Activated T-cell treated with anti-CD3 and anti-CD28 coated beads, Interleukin-2, amount 50 U/mL, for 72 hours (primary cell): ENCODE results near the gene RIPK3. TPM values are rescaled to one million over a fixed set of nuclear protein-coding genes. Genes with fewer than 3 reads are reported as not detected.
"Not testable (repeated sequence)": the region's sequence is repeated elsewhere in the genome, so short reads cannot be mapped to it uniquely, and the experiment has no call there.

Experiments used
- ATAC-seq, 2 donors: fragments of 150-1000 bp; cut with Tn5 transposase; replicated peaks in 1 of 2; 2 replicates each; pipeline ENCODE4 v1.10.0; 2021; ENCODE audit warnings: moderate library complexity in 2 of 2, mild to moderate bottlenecking in 1 of 2
- DNase-seq, 2 donors: peaks; one replicate each; pipeline ENCODE4 v3.0.0; 2021 to 2022; ENCODE audit warnings: mixed read lengths in 1 of 2
- H3K27ac Mint-ChIP-seq: one replicate; pipeline ENCODE4 v1.8.0; 2022; ENCODE audit warnings: mild to moderate bottlenecking, moderate library complexity, mixed read lengths
- H3K27me3 Mint-ChIP-seq: one replicate; pipeline ENCODE4 v1.8.0; 2022; ENCODE audit warnings: low read depth, mixed read lengths
- H3K36me3 Mint-ChIP-seq, 2 donors: one replicate each; pipeline ENCODE4 v1.8.0; 2022; ENCODE audit warnings: mixed read lengths in 2 of 2, mild to moderate bottlenecking in 1 of 2; ENCODE audit not compliant: insufficient read depth in 2 of 2
- H3K4me1 Mint-ChIP-seq: one replicate; pipeline ENCODE4 v1.8.0; 2022; ENCODE audit warnings: low read depth, mixed read lengths
- H3K4me3 Mint-ChIP-seq, 2 donors: one replicate each; pipeline ENCODE4 v1.8.0; 2022; ENCODE audit warnings: mild to moderate bottlenecking in 2 of 2, mixed read lengths in 2 of 2, moderate library complexity in 2 of 2
- H3K9me3 Mint-ChIP-seq, 2 donors: one replicate each; pipeline ENCODE4 v1.8.0; 2022; ENCODE audit warnings: mixed read lengths in 2 of 2
- total RNA-seq, 2 donors: library from RNA; stranded (reverse); gene quantifications; one replicate each; pipeline ENCODE4 v1.2.3, GENCODE V29; 2022

The RIPK3 gene
- total RNA-seq, 2 donors from 2014 or later = 11.0 to 18.6 TPM

DNA sequence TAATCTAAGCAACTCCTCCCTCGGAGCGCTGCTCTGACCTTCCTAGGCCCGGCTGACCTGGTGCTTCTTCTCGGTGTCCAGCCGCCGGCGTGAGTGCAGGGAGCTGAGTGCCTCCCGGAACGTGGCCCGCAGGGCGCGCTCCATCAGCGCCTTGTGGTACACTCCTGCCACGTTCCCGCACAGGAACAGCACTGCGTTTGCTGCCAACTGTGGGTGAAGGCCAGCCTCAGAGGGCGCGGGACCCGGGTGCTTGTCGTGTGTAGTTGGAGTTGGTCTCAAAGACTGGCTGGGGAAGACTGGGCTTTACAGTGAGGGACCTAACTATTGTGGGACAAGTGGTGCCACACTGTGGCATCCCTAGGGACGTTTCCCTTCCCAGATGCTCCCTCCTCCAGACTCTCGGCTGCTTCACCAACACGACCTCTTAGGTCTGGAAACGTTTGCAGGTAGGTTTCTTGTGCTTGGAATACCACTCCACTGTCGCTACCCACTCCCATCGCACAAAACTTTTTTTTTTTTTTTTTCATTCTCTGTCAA, 8.0 kb downstream of the RIPK3 start:
- H3K4me3 Mint-ChIP-seq = peak overlapping the region; percentile 83 to 86
- DNase-seq = no peak
- peak in 1 of 2 donors; percentile 3 for ATAC-seq
- H3K4me1 Mint-ChIP-seq = peaks cover 54% of the 10 kb centered on the region
- peaks cover 30% of the 10 kb centered on the region for H3K27me3 Mint-ChIP-seq
- peak overlapping the region; percentile 17 for H3K27ac Mint-ChIP-seq
- peaks cover 0 to 2% of the 10 kb centered on the region in 2 donors for H3K36me3 Mint-ChIP-seq
- H3K9me3 Mint-ChIP-seq = no peaks in the 10 kb centered on the region

DNA sequence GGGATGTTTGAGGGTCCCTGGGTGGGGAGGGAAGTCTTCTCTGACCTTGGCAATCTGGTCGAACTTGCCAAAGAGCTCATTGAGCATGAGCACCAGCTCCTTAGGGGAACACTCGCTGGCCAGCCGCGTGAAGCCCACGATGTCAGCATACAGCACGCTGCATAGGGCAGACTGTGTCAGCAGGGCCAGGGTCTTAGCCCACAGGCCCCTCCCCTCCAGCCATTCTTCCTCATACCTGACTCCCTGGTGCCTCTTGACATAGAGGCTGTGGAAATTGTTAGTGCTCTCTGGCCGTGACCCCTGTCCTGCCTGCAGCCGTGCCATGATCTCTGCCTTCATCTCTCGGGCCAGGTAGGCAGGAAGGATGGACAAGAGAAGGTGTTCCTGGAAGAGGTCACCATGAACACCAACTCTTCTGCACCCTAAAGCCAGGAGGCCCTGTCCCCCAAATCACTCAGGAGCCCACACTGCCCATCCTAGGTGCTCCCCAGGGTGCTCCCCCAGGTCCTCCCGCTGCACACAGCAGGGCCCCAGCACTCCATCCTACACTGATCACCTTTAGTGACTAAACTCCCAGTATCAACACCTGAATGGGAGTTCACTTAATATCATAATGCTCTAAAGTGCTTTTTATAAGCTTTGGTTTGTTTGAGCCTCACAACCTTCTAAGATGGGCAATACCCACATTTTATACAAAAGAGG, 8.7 kb downstream of the RIPK3 start:
- H3K27ac Mint-ChIP-seq = no peak overlapping the region
- peaks cover 30% of the 10 kb centered on the region for H3K27me3 Mint-ChIP-seq
- no peaks in the 10 kb centered on the region for H3K9me3 Mint-ChIP-seq
- ATAC-seq (no peak), DNase-seq (no peak)
- H3K4me1 Mint-ChIP-seq = peaks cover 54% of the 10 kb centered on the region
- no peak overlapping the region for H3K4me3 Mint-ChIP-seq
- H3K36me3 Mint-ChIP-seq = no peaks in the 10 kb centered on the region

GRCh38 chr14:24329736-24330135, 10.1 kb downstream of the RIPK3 start:
- H3K36me3 Mint-ChIP-seq = no peaks in the 10 kb centered on the region
- H3K27ac Mint-ChIP-seq = no peak overlapping the region
- H3K4me1 Mint-ChIP-seq = peaks cover 47% of the 10 kb centered on the region
- no peaks in the 10 kb centered on the region for H3K9me3 Mint-ChIP-seq
- no peak overlapping the region for H3K4me3 Mint-ChIP-seq
- peak; percentile 45 to 57 for ATAC-seq
- H3K27me3 Mint-ChIP-seq = peaks cover 21% of the 10 kb centered on the region
- DNase-seq = peak; percentile 67 to 72

DNA sequence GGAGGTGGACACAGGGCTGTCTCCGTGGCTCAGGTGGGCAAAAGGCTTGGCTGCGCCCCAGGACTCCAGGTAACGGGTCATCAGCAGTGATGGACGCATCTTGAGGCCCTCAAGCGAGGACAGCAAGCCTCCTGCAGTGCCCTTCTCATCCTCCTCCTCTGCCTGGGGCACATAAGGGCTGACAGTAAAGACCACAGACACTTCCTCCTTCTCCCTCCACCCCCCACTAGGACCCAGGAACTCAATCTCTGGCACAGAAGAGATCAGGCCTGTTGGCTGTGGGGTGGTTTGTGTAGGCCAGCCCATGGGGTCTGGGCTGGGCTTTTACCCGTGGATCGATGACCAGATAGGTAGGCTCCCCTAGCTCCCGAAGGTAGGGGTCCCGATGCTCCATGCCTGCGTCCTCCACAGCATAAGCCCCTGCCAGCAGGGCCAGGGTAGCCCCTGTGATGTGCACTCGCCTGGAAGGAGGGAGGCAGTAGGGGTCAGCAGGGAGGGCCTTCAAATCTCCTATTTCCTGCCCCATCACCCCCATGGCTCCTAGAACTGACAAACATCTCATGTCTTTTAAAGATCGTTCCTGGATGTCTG, 10.6 kb downstream of the RIPK3 start:
- Mint-ChIP-seq H3K9me3 (no peaks in the 10 kb centered on the region), H3K36me3 (no peaks in the 10 kb centered on the region), H3K4me3 (no peak overlapping the region), H3K4me1 (peaks cover 41% of the 10 kb centered on the region), H3K27me3 (peaks cover 20% of the 10 kb centered on the region), H3K27ac (no peak overlapping the region)
- no peak for ATAC-seq
- no peak for DNase-seq

GRCh38 chr14:24327914-24328313, 11.9 kb downstream of the RIPK3 start:
- H3K9me3 Mint-ChIP-seq, H3K4me3 Mint-ChIP-seq, H3K27ac Mint-ChIP-seq, H3K36me3 Mint-ChIP-seq, ATAC-seq, DNase-seq: not testable (repeated sequence)
- H3K4me1 Mint-ChIP-seq = peaks cover 31% of the 10 kb centered on the region
- peaks cover 15% of the 10 kb centered on the region for H3K27me3 Mint-ChIP-seq

DNA sequence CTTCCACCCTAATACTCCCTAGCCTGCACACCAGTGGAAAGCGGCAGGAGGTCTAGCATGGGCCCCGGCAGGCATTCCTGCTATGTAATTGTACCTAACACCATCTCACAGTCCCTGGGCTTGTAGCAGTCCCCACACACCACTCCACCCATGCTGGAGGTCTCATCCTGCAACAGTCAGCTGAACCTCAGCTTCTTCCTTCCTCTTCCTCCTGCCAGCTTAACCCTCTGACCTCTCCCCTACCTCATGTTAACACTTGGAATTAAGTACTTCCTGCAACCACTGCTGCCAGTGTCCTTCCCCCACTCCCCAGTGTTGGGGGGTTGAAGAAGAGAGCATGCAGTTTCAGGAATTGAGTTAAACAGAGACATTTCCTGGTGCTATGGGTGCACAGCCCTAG, 12.5 kb downstream of the RIPK3 start:
- H3K4me3 Mint-ChIP-seq = no peak overlapping the region

DNA sequence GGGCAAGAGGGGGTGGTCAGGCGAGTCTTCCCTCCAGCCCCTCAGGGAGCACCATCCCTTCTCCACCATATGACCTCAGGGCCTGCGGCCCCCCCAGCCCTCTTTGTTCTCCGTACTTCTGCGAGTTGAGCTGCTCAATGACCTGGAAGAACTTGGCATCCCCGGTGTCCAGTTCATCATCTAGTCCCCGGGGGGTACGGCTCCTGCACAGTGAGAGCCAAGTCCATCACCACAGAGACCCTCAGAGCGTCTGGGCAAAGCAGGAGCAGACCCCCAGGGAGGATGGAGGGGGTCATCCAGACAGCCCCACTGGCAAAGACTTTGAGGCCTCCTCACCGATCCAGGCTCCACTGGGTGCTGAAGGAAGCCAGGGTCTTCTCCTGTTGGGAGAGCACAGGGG, 13.8 kb downstream of the RIPK3 start:
- H3K27ac Mint-ChIP-seq = no peak overlapping the region
- H3K27me3 Mint-ChIP-seq = peaks cover 2% of the 10 kb centered on the region
- H3K4me3 Mint-ChIP-seq = no peak overlapping the region
- H3K9me3 Mint-ChIP-seq = no peaks in the 10 kb centered on the region
- ATAC-seq (no peak), DNase-seq (no peak)
- peaks cover 22% of the 10 kb centered on the region for H3K4me1 Mint-ChIP-seq
- H3K36me3 Mint-ChIP-seq = no peaks in the 10 kb centered on the region

More for the DNA sequence above, 12.5 kb downstream of the RIPK3 start:
- H3K4me1 Mint-ChIP-seq = peaks cover 28% of the 10 kb centered on the region
- no peak overlapping the region for H3K27ac Mint-ChIP-seq
- no peak for DNase-seq
- peaks cover 11% of the 10 kb centered on the region for H3K27me3 Mint-ChIP-seq
- no peaks in the 10 kb centered on the region for H3K36me3 Mint-ChIP-seq
- no peak for ATAC-seq
- H3K9me3 Mint-ChIP-seq = no peaks in the 10 kb centered on the region

DNA sequence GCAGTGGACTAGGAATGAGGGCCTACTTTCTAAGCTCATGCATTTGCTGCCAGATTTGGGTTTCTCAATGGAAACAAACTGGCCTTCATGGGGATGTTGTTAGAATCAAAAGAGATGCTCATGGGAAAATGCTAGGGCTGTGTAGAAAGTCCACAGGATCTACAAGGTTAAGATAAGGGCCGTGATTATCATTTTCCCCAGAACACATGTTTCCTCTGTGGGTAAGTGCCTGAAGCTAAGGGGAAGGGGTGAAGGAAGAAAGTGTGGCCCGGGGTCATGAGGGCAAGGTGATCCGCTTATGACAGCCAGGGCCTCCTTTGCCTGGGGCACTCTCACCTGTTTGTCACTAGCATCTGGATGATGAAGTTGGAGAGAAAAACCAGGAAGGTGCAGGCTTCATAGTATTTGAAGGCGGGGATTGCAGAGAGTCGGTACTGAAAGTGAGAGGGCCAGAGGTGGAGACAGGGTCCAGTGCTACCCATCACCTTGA, 14.7 kb downstream of the RIPK3 start:
- Mint-ChIP-seq H3K9me3 (no peaks in the 10 kb centered on the region), H3K4me1 (peaks cover 21% of the 10 kb centered on the region), H3K27ac (no peak overlapping the region), H3K27me3 (no peaks in the 10 kb centered on the region), H3K4me3 (no peak overlapping the region), H3K36me3 (no peaks in the 10 kb centered on the region)
- no peak for ATAC-seq
- DNase-seq = no peak

DNA sequence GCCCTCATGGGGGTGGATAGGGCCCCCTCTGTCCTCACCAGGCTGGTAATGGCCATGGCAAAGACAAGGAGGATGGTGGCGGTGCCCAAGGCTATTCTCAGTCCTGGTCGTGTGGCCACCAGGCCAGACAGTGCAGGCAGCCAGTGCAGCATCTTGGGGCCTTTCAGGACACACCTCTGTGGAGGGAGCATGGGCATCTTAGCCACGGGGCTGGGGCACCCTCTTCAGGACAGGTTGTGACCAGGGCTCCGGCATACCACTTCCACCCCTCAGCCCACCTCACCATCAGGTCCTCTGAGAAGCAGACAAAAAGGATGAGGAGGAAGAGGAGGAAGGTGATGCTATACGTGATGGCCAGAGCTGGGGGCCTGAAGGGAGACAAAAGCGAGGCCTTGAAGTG, 15.8 kb downstream of the RIPK3 start:
- no peak overlapping the region for H3K27ac Mint-ChIP-seq
- H3K36me3 Mint-ChIP-seq = no peaks in the 10 kb centered on the region
- peaks cover 11% of the 10 kb centered on the region for H3K4me1 Mint-ChIP-seq
- DNase-seq = no peak
- no peak for ATAC-seq
- H3K27me3 Mint-ChIP-seq = peaks cover 6% of the 10 kb centered on the region
- no peaks in the 10 kb centered on the region for H3K9me3 Mint-ChIP-seq
- no peak overlapping the region for H3K4me3 Mint-ChIP-seq

GRCh38 chr14:24323341-24323740, 16.4 kb downstream of the RIPK3 start:
- Mint-ChIP-seq H3K27ac (no peak overlapping the region), H3K4me1 (peaks cover 6% of the 10 kb centered on the region), H3K9me3 (no peaks in the 10 kb centered on the region), H3K36me3 (no peaks in the 10 kb centered on the region), H3K27me3 (peaks cover 6% of the 10 kb centered on the region), H3K4me3 (no peak overlapping the region)
- no peak for ATAC-seq
- DNase-seq = no peak

GRCh38 chr14:24322672-24323071, 17.1 kb downstream of the RIPK3 start:
- Mint-ChIP-seq H3K4me1 (peaks cover 9% of the 10 kb centered on the region), H3K4me3 (no peak overlapping the region), H3K36me3 (no peaks in the 10 kb centered on the region), H3K27ac (no peak overlapping the region), H3K9me3 (no peaks in the 10 kb centered on the region), H3K27me3 (peaks cover 6% of the 10 kb centered on the region)
- no peak for ATAC-seq
- DNase-seq = no peak

DNA sequence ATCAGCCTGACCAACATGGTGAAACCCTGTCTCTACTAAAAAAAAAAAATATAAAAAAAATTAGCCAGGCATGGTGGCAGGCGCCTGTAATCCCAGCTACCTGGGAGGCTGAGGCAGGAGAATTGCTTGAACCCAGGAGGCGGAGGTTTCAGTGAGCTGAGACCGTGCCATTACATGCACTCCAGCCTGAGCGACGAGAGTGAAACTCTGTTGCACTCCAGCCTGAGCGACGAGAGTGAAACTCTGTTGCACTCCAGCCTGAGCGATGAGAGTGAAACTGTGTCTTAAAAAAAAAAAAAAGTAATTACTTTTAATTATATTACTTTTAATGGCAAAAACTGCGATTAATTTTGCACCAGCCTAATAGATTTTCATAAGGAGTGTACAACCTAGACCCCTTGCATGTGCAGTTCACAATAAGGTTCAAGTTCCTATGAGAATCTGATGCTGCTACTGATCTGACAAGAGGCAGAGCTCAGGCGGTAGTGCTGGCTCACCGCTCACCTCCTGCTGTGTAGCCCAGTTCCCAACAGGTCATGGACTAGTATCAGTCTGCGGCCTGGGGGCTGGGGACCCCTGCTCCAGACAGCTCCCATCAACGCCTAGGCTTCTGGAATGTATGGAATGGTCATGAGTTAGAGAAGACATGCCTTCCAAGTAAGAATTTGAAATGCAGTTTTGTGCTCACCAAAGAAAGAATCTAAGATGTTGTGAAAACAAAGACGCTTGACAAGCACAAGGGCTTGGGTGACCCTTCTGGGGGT, 18.4 kb downstream of the RIPK3 start:
- Mint-ChIP-seq H3K4me1 (peaks cover 15% of the 10 kb centered on the region), H3K27me3 (peaks cover 6% of the 10 kb centered on the region), H3K27ac (no peak overlapping the region), H3K4me3 (no peak overlapping the region), H3K36me3 (no peaks in the 10 kb centered on the region), H3K9me3 (no peaks in the 10 kb centered on the region)
- ATAC-seq (no peak), DNase-seq (no peak)
